ENCODE results near the gene G3BP1.

GRCh38 chr5:151772029-151772845 lies 483 bp downstream of the G3BP1 start:
- TF ChIP-seq POLR2A (IDR thresholded peaks at IDR 0.05) = no peak
- TF ChIP-seq EP300 (IDR thresholded peaks at IDR 0.05) = no peak
- TF ChIP-seq POLR2AphosphoS5 (IDR thresholded peaks at IDR 0.05) = peak in 2 of 3 donors; percentile 9 to 38
- TF ChIP-seq CTCF (IDR thresholded peaks at IDR 0.05) = no peak
